K562 (cell line): ENCODE results near the gene ZNF346. TPM values are rescaled to one million over a fixed set of nuclear protein-coding genes. Genes with fewer than 3 reads are reported as not detected.

Source experiments
- ADNP ChIP-seq: fragments of 200-800 bp; sonication (Bioruptor generic); IDR thresholded peaks from 2 replicates; pipeline ENCODE4 v1.6.1; 2016; ENCODE audit warnings: missing genetic modification characterization, missing compliant biosample characterization
- BRD9 ChIP-seq: fragments of 450-650 bp; IDR thresholded peaks from 2 replicates; pipeline ENCODE4 v1.6.1; 2018; ENCODE audit warnings: low read depth; ENCODE audit not compliant: partially characterized antibody
- CBX1 ChIP-seq: sonication (generic); IDR thresholded peaks from 2 replicates; pipeline ENCODE4 v1.6.1; 2016; ENCODE audit warnings: antibody characterized with exemption, low read depth, mild to moderate bottlenecking
- EP400 ChIP-seq: fragments of 450-650 bp; IDR thresholded peaks from 2 replicates; pipeline ENCODE4 v1.6.1; 2017; ENCODE audit warnings: antibody characterized with exemption, mild to moderate bottlenecking, moderate library complexity
- FIP1L1 ChIP-seq: fragments of 200-400 bp; formaldehyde crosslinking; IDR thresholded peaks from 2 replicates; pipeline ENCODE4 v1.6.1; 2018; ENCODE audit warnings: mild to moderate bottlenecking, low read depth, low read length; ENCODE audit not compliant: poor library complexity, severe bottlenecking
- GATA2 ChIP-seq: sonication (generic); formaldehyde crosslinking; IDR thresholded peaks from 2 replicates; pipeline ENCODE4 v1.4.0; 2020; ENCODE audit warnings: mild to moderate bottlenecking, missing genetic modification reagents
- HMGN3 ChIP-seq: IDR thresholded peaks from 2 replicates; pipeline ENCODE4 v1.6.1; 2011; ENCODE audit warnings: borderline replicate concordance, low read depth, mild to moderate bottlenecking, mixed read lengths, low read length; ENCODE audit not compliant: insufficient read length; ENCODE audit errors: extremely low read depth
- KDM5B ChIP-seq: fragments of 200-600 bp; sonication (generic); IDR thresholded peaks from 2 replicates; pipeline ENCODE4 v1.6.1; 2012; ENCODE audit warnings: low read depth, mild to moderate bottlenecking, moderate library complexity, low read length, control low read depth, inconsistent platforms; ENCODE audit not compliant: insufficient replicate concordance
- MTA1 ChIP-seq: fragments of 450-650 bp; IDR thresholded peaks from 2 replicates; pipeline ENCODE4 v1.6.1; 2017; ENCODE audit warnings: borderline replicate concordance
- MXD1 ChIP-seq: fragments of 250-450 bp; sonication (Bioruptor Pico); IDR thresholded peaks from 2 replicates; pipeline ENCODE4 v1.8.0; 2021; ENCODE audit warnings: borderline replicate concordance, mild to moderate bottlenecking, moderate library complexity; ENCODE audit not compliant: poor library complexity, severe bottlenecking
- PURB ChIP-seq: sonication (generic); formaldehyde crosslinking; IDR thresholded peaks from 2 replicates; pipeline ENCODE4 v1.9.0; 2021; ENCODE audit warnings: low read depth, mild to moderate bottlenecking, missing genetic modification reagents
- RBM14 ChIP-seq: fragments of 200-400 bp; formaldehyde crosslinking; IDR thresholded peaks from 2 replicates; pipeline ENCODE4 v1.6.1; 2018; ENCODE audit warnings: low read depth, mild to moderate bottlenecking, low read length, moderate library complexity, borderline replicate concordance; ENCODE audit not compliant: insufficient read depth
- RBM17 ChIP-seq: fragments of 200-400 bp; formaldehyde crosslinking; IDR thresholded peaks from 2 replicates; pipeline ENCODE4 v1.6.1; 2017; ENCODE audit warnings: low read depth, mild to moderate bottlenecking, low read length, borderline replicate concordance
- RBM39 ChIP-seq: fragments of 200-400 bp; formaldehyde crosslinking; optimal IDR thresholded peaks from 2 replicates; pipeline ENCODE3; 2018; ENCODE audit warnings: low read depth, low read length
- SIX5 ChIP-seq, 2 experiments: IDR thresholded peaks; 2 replicates each; pipeline ENCODE4 v1.6.1; 2011; ENCODE audit warnings: low read length in 2 of 2, borderline replicate concordance in 1 of 2, low read depth in 1 of 2, mild to moderate bottlenecking in 1 of 2, moderate library complexity in 1 of 2; ENCODE audit not compliant: insufficient read depth in 1 of 2
- SMAD2 ChIP-seq: fragments of 150-350 bp; IDR thresholded peaks from 2 replicates; pipeline ENCODE4 v1.6.1; 2014; ENCODE audit warnings: low read depth, mild to moderate bottlenecking, low read length
- SNIP1 ChIP-seq: fragments of 450-650 bp; IDR thresholded peaks from 2 replicates; pipeline ENCODE4 v1.7.1; 2017; ENCODE audit warnings: low read depth, mild to moderate bottlenecking
- SRSF3 ChIP-seq: fragments of 200-400 bp; formaldehyde crosslinking; IDR thresholded peaks from 2 replicates; pipeline ENCODE4 v1.6.1; 2016; ENCODE audit warnings: mild to moderate bottlenecking, low read length, moderate library complexity; ENCODE audit not compliant: insufficient read depth
- ZBTB33 ChIP-seq: sonication (generic); formaldehyde crosslinking; IDR thresholded peaks from 2 replicates; pipeline ENCODE4 v1.8.1; 2023; ENCODE audit warnings: mild to moderate bottlenecking, missing genetic modification reagents
- ZC3H4 ChIP-seq: sonication (generic); formaldehyde crosslinking; IDR thresholded peaks from 2 replicates; pipeline ENCODE4 v1.9.0; 2021; ENCODE audit warnings: missing genetic modification reagents, borderline replicate concordance
- ZFX ChIP-seq: sonication (generic); formaldehyde crosslinking; IDR thresholded peaks from 2 replicates; pipeline ENCODE4 v1.8.0; 2022; ENCODE audit warnings: mild to moderate bottlenecking, missing genetic modification reagents, moderate library complexity
- ZNF143 ChIP-seq: sonication (generic); formaldehyde crosslinking; IDR thresholded peaks from 2 replicates; pipeline ENCODE4 v1.9.0; 2022; ENCODE audit warnings: mild to moderate bottlenecking, missing genetic modification reagents
- ZNF3 ChIP-seq: fragments of 250-450 bp; sonication (Bioruptor Pico); IDR thresholded peaks from 2 replicates; pipeline ENCODE4 v1.5.0; 2021; ENCODE audit warnings: mild to moderate bottlenecking, moderate library complexity
- ZNF444 ChIP-seq: fragments of 250-450 bp; sonication (Bioruptor Pico); IDR thresholded peaks from 2 replicates; pipeline ENCODE4 v1.4.0; 2020; ENCODE audit warnings: mild to moderate bottlenecking, moderate library complexity
- ZNF77 ChIP-seq: fragments of 250-450 bp; sonication (Bioruptor Pico); IDR thresholded peaks from 2 replicates; pipeline ENCODE4 v1.5.0; 2020
- polyA plus RNA-seq, 8 experiments: library from polyadenylated mRNA; depleted of rRNA in 4 of 8; stranded (reverse) in 5 of 8; unstranded in 3 of 8; fragments of >200 nt; fragmentation: Nextera tagmentation in 2 of 8; fragmentation: Illumina TruSeq in 1 of 8; extraction: Ambion mirVana in 2 of 8; extraction: Trizol in 1 of 8; gene quantifications; 2 replicates each; pipeline versions ENCODE4 v1.2.1 to v1.2.3, GENCODE V29; 2011 to 2014; ENCODE audit warnings: inconsistent platforms in 1 of 8, missing spikeins in 1 of 8
- total RNA-seq, 7 experiments: library from RNA; depleted of rRNA in 6 of 7; stranded (reverse); fragments of >200 nt in 6 of 7; fragmentation: Illumina TruSeq in 2 of 7; extraction: Trizol in 2 of 7; gene quantifications; 2 replicates each; pipeline versions ENCODE4 v1.2.1 to v1.2.3, GENCODE V29; 2011 to 2021; ENCODE audit warnings: low replicate concordance in 1 of 7
- TF ChIP-seq, protein P1 (sequence below): sonication (generic); IDR thresholded peaks from 2 replicates; pipeline ENCODE4 v1.6.1; 2016

The ZNF346 gene
- total and polyA plus RNA-seq, 9 of the 15 experiments (the other 6 are each of a cell fraction or from before 2014, with no cell fraction given) = 5.0 to 25.1 (median 20.1) TPM

DNA sequence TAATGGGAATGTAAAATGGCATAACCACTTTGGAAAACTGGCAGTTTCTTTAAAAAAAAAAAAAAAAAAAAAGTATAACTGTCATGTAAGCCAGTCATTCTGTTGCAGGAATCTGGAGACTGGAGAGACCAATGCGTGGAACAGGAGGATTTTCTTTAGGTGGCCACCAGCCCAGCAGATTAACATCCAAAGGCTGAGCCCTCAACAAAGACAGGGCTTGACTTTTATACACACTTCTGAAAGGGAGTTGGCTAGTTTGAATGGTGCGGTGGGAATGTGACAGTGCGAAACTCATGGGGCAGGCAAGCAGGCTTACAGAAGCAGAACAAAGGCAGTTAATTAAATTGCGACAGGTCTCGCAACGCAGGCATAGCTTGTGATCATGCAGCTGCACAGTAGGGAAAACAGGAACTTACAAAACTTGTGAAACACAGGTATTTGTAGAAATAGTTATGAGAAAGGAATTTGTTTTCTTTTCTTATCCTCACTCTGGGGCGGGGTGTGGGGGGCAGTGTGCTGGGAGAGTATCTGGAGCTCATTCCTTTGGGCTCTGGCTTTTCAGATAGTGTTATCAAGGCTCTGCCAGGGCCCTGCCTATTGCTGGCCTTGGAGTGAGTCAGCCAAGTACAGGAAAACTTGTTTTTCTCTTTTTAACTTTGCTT, 27.9 kb upstream of the ZNF346 start (continued):
- TF ChIP-seq ZNF3 (no peak), RBM14 (no peak), PURB (CRISPR knock-in tag) (no peak), MTA1 (peak; percentile 61; the same call in 1 of the 2 replicates), ZBTB33 (CRISPR knock-in tag) (no peak), BRD9 (peak; percentile 42), KDM5B (no peak), ZFX (peak; percentile 33; the same call in 1 of the 2 replicates), MXD1 (CRISPR knock-in tag) (no peak), SIX5 (IDR thresholded peaks at IDR 0.05; ENCODE audit: borderline replicate concordance in 1 of 2, insufficient read depth in 1 of 2, low read depth in 1 of 2, low read length in 2 of 2) (no peak), ADNP (tag) (peak; percentile 50; the same call in 1 of the 2 replicates), HMGN3 (peak; percentile 79), GATA2 (peak; percentile 94), ZC3H4 (CRISPR knock-in tag) (no peak), ZNF77 (no peak), ZNF444 (CRISPR knock-in tag) (peak; percentile 45; the same call in 1 of the 2 replicates), SNIP1 (no peak), RBM39 (no peak), SMAD2 (no peak), CBX1 (peak; percentile 95), RBM17 (no peak), ZNF143 (no peak), FIP1L1 (no peak), EP400 (peak; percentile 75), SRSF3 (no peak)
- TF ChIP-seq, protein P1, sequence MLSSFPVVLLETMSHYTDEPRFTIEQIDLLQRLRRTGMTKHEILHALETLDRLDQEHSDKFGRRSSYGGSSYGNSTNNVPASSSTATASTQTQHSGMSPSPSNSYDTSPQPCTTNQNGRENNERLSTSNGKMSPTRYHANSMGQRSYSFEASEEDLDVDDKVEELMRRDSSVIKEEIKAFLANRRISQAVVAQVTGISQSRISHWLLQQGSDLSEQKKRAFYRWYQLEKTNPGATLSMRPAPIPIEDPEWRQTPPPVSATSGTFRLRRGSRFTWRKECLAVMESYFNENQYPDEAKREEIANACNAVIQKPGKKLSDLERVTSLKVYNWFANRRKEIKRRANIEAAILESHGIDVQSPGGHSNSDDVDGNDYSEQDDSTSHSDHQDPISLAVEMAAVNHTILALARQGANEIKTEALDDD = no peak; the same call in 1 of the 2 replicates
